GM23248 (cell line): Measurements from ENCODE around the gene SMIM34. TPM values are rescaled to one million over a fixed set of nuclear protein-coding genes. Genes with fewer than 3 reads are reported as not detected.
"Not testable (repeated sequence)": the region's sequence is repeated elsewhere in the genome, so short reads cannot be mapped to it uniquely, and the experiment has no call there.

ENCODE experiments used
- DNase-seq: peaks from one replicate; pipeline ENCODE4 v3.0.0-alpha.2; 2015
- H2AFZ ChIP-seq: fragments of 200-600 bp; sonication (generic); 2 replicates; pipeline ENCODE4 v1.6.1; 2016; ENCODE audit warnings: antibody characterized with exemption
- H3F3A ChIP-seq: fragments of 200-600 bp; sonication (generic); 2 replicates; pipeline ENCODE4 v1.6.1; 2016; ENCODE audit warnings: mild to moderate bottlenecking, antibody characterized with exemption, mixed run types; ENCODE audit not compliant: insufficient read depth
- H3K27ac ChIP-seq: fragments of 200-600 bp; sonication (generic); 2 replicates; pipeline ENCODE4 v1.5.1; 2016; ENCODE audit warnings: mild to moderate bottlenecking
- H3K27me3 ChIP-seq: fragments of 200-600 bp; sonication (generic); replicated peaks from 2 replicates; pipeline ENCODE4 v1.6.1; 2016; ENCODE audit warnings: mild to moderate bottlenecking; ENCODE audit not compliant: insufficient read depth
- H3K36me3 ChIP-seq: fragments of 200-600 bp; sonication (generic); 2 replicates; pipeline ENCODE4 v1.6.1; 2016; ENCODE audit warnings: low read depth, mild to moderate bottlenecking
- H3K4me1 ChIP-seq: fragments of 200-600 bp; sonication (generic); 2 replicates; pipeline ENCODE4 v1.6.1; 2016; ENCODE audit warnings: mild to moderate bottlenecking; ENCODE audit not compliant: insufficient read depth
- H3K4me2 ChIP-seq: fragments of 200-600 bp; sonication (generic); one replicate; pipeline ENCODE4 v1.6.1; 2016; ENCODE audit warnings: mild to moderate bottlenecking; ENCODE audit not compliant: unreplicated experiment
- H3K4me3 ChIP-seq: fragments of 200-600 bp; sonication (generic); 2 replicates; pipeline ENCODE4 v1.5.1; 2016; ENCODE audit warnings: mild to moderate bottlenecking
- H3K79me2 ChIP-seq: fragments of 200-600 bp; sonication (generic); 2 replicates; pipeline ENCODE4 v1.6.1; 2016; ENCODE audit warnings: mild to moderate bottlenecking; ENCODE audit not compliant: insufficient read depth
- H3K9ac ChIP-seq: fragments of 200-600 bp; sonication (generic); 2 replicates; pipeline ENCODE4 v1.6.1; 2016; ENCODE audit warnings: mild to moderate bottlenecking
- H3K9me2 ChIP-seq: fragments of 200-600 bp; sonication (generic); 2 replicates; pipeline ENCODE4 v1.6.1; 2016; ENCODE audit warnings: mixed run types, mild to moderate bottlenecking, moderate library complexity; ENCODE audit not compliant: insufficient read depth
- H3K9me3 ChIP-seq: fragments of 200-600 bp; sonication (generic); one replicate; pipeline ENCODE4 v1.6.1; 2017; ENCODE audit warnings: low read depth
- H4K20me1 ChIP-seq: fragments of 200-600 bp; sonication (generic); 2 replicates; pipeline ENCODE4 v1.6.0; 2016; ENCODE audit not compliant: insufficient read depth
- WGBS, 2 experiments: methylation state at CpG; one replicate each; pipeline ENCODE4 v1.1.6; 2015 to 2017; ENCODE audit warnings: low lambda C conversion rate in 2 of 2, low coverage in 1 of 2; ENCODE audit errors: missing lambda C conversion rate in 2 of 2; 5-methylcytosine and 5-hydroxymethylcytosine counted together
- in situ Hi-C: fragments of 300-500 bp; cut with MboI; formaldehyde crosslinking; loops from 2 replicates; pipeline ENCODE4 v1.15.0; 2020
- polyA plus RNA-seq: library from polyadenylated mRNA; unstranded; fragments of >200 nt; fragmentation: Nextera tagmentation; extraction: Ambion mirVana; gene quantifications from 2 replicates; pipeline ENCODE4 v1.2.1, GENCODE V29; 2016
- total RNA-seq: library from RNA; depleted of rRNA; stranded (reverse); fragments of >200 nt; shearing (Covaris generic); gene quantifications from 2 replicates; pipeline ENCODE4 v1.2.3, GENCODE V29; 2014

SMIM34 gene
- total and polyA plus RNA-seq, 2 experiments from 2014 or later: not detected

DNA sequence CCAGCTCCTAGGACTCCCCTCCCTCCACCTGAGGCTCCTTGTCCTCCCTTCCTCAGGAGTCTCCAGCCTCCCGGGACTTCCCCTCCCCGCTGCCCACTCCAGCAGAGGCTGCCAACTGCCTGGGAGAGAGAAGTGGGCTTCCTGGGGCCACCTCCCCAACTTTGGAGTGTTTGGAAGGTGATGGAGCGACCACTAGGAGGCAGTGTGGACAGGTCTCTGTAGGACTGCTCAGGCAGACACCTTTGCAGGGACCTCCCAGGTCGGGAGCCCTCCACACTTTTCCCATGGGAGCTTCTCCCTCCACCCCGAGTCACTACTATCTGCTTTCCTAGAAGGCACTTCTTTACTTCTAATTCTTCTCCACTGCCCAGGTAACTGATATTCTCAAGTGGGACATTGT lies 19.0 kb downstream of the SMIM34 start:
- H3K4me3 ChIP-seq, H3K4me2 ChIP-seq, H3K4me1 ChIP-seq, in situ Hi-C loops, H3K36me3 ChIP-seq, H2AFZ ChIP-seq, H3K27ac ChIP-seq, H3K9ac ChIP-seq, H3K27me3 ChIP-seq, H3K79me2 ChIP-seq, H3F3A ChIP-seq, H4K20me1 ChIP-seq, H3K9me2 ChIP-seq, H3K9me3 ChIP-seq, DNase-seq: not testable (repeated sequence)
- no CpG with 5 or more reads among the region's 5 CpGs for WGBS, 2 experiments

DNA sequence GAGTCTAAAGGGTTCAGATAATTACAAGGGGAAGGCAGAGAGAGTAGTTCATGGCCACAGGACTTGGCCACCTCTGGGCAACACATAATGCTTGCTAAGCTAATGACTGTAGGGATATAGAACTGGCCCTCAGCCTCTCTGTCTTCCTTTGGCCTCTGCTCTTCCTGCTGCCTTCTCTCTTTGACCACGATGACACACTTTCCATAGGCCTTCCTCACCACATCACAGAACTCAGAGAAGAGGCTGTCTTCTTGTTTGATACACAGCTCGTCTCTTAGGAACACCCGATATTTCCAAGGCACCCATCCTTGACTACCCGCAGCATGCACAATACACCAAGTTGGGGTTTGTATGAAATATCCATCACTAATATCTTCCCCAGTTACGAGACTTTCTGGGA lies 23.2 kb downstream of the SMIM34 start:
- DNase-seq, H2AFZ ChIP-seq, H3K79me2 ChIP-seq, H3K9ac ChIP-seq, in situ Hi-C loops, H3K9me2 ChIP-seq, H3K9me3 ChIP-seq, H3K27me3 ChIP-seq, H3K4me2 ChIP-seq, H4K20me1 ChIP-seq, H3F3A ChIP-seq, H3K4me1 ChIP-seq, H3K36me3 ChIP-seq, H3K4me3 ChIP-seq, H3K27ac ChIP-seq: not testable (repeated sequence)
- WGBS, 2 experiments: no CpG with 5 or more reads among the region's 5 CpGs

DNA sequence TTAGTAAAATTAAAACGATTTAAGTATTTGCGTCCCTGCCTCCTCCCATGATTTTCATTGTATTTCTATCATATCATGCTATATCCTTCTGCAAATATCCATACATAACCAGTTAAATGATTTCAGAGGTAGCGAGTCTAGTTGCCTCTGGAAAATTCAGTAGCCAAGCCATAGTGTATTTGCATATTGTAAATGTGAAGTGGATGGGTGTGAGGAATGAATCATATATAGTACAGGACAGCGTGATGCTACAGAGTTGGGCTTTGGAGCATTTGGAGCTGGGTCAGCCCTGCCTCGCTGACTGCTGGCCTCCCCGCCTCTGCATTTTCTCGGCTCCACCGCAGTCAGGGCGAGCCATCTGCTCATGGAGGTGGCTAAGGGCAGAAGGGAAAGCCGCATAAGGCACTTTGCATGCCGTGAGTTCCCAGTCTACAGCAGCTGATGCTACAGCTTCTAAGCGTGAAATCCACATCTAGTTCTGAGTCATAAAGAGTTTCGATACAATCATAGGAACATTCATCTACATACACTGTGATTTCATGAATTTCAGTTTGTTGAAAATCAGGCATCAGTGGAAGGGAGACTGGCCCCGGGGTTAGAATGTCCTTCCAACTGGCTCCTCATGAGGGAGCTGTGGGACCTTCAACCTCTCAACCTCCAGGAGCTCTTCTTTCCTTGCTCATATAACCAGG lies 39.9 kb downstream of the SMIM34 start:
- in situ Hi-C loops, H3K4me2 ChIP-seq, H3K27me3 ChIP-seq, H3K9me3 ChIP-seq, H3K4me3 ChIP-seq, H2AFZ ChIP-seq, DNase-seq, H3K36me3 ChIP-seq, H3K9me2 ChIP-seq, H3K79me2 ChIP-seq, H3F3A ChIP-seq, H3K27ac ChIP-seq, H4K20me1 ChIP-seq, H3K9ac ChIP-seq, H3K4me1 ChIP-seq: not testable (repeated sequence)
- WGBS, 2 experiments: no CpG with 5 or more reads among the region's 14 CpGs

DNA sequence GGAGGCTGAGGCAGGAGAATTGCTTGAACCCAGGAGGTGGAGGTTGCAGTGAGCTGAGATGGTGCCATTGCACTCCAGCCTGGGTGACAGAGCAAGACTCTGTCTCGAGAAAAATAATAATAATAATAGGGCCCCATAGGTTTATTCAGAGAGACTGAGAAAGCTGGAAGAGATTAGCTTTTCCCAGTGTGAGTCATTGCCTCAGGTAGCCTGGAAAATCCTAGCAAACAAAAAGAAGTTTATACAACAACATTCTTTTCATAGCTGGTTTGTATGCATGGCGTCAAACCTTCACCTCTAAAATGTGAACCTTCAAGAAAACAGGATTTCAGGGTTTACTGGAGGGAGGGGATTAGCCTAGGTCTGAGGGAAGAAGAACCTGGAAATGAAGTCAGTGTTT lies 40.6 kb downstream of the SMIM34 start:
- H3K4me3 ChIP-seq, H4K20me1 ChIP-seq, H3K27me3 ChIP-seq, H3K9me2 ChIP-seq, H3K79me2 ChIP-seq, H3K27ac ChIP-seq, H3F3A ChIP-seq, H3K36me3 ChIP-seq, in situ Hi-C loops, H3K4me1 ChIP-seq, H2AFZ ChIP-seq, DNase-seq, H3K9ac ChIP-seq, H3K4me2 ChIP-seq, H3K9me3 ChIP-seq: not testable (repeated sequence)
- WGBS, 2 experiments: no CpG with 5 or more reads among the region's 2 CpGs

DNA sequence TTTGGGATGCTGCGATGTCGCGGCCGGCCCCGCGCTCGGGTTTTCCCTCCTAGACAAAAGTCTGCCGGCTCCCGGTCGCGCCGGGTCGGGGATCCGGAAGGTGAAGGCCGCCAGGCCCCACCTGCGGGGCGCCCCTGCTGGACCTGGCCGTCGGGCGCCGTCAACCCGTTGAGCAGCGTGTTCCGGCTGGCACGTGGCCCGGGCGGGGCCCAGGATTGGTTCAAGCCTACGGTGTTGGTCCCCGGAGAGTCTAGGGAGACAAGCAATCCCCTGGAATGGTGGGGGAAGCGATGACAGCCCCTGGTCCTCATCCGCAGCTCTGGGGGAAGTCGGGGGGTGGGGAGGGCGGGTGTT lies 48.2 kb downstream of the SMIM34 start:
- WGBS, 2 experiments: no CpG with 5 or more reads among the region's 33 CpGs
- DNase-seq, H3K9me2 ChIP-seq, H3K4me3 ChIP-seq, in situ Hi-C loops, H3K9ac ChIP-seq, H2AFZ ChIP-seq, H3K4me1 ChIP-seq, H3K4me2 ChIP-seq, H4K20me1 ChIP-seq, H3K36me3 ChIP-seq, H3K79me2 ChIP-seq, H3K27ac ChIP-seq, H3F3A ChIP-seq, H3K27me3 ChIP-seq, H3K9me3 ChIP-seq: not testable (repeated sequence)

DNA sequence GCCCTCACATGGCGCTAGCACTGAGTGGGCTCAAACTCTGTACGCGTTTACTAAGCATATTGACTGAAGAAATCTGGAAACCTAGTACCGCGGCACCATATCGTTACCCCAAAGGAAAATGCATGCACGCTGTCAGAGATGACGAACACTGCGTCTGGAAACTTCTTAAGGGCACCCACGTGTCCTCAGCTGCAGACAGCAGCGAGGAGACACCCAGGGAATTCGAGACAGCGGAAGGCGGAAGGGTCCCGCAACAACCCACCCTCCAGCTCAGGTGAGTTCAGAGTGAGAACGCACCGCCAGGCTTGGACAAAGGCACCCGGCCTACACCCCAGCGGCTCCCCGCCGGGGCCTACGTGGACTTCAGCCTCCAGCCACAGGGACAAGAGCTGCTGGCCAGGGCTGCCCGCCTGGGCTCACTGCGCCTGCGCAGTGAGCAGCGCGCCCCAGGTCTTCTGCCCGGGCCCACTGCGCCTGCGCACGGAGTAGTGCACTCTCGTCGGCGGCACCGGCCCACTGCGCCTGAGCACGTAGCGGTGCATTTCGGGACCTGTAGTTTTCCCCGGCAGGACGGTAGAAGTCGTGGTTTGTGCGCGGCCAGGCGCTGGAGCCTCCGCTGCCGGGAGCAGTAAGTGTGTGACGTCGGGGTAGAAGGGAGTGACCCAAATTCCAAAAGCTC lies 48.7 kb downstream of the SMIM34 start, which contains the start of gene SMIM11:
SMIM11 (plus strand) TSS at position 568 of the 679 bp plus-strand sequence. CDS start 3,998 bp downstream, outside the sequence.
- H3K4me2 ChIP-seq, DNase-seq, H3K27me3 ChIP-seq, H3F3A ChIP-seq, H3K27ac ChIP-seq, in situ Hi-C loops, H3K9ac ChIP-seq, H3K4me3 ChIP-seq, H2AFZ ChIP-seq, H3K9me3 ChIP-seq, H4K20me1 ChIP-seq, H3K79me2 ChIP-seq, H3K36me3 ChIP-seq, H3K4me1 ChIP-seq, H3K9me2 ChIP-seq: not testable (repeated sequence)
- WGBS, 2 experiments: no CpG with 5 or more reads among the region's 49 CpGs

DNA sequence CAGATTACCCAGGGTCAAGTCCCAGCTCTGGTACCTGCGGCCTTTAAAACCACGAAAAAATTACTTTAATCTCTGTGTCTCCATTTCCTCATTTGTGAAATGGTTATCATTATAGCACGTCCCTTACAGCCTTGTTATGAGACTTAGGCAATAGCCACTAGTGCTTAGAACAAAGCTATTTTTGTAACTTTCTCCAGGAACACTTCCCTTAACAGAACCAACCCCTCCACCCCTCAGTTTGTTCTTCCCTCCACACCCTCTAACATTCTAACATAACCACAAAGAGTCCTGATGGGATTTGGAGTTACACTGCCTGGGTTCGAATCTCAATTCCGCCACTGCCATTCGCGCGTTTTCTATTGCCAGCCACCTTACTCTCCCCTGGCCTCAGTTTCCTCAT lies 49.3 kb downstream of the SMIM34 start:
- H3K4me2 ChIP-seq, in situ Hi-C loops: not testable (repeated sequence)

More for the DNA sequence above, 49.3 kb downstream of the SMIM34 start:
- WGBS, 2 experiments: no CpG with 5 or more reads among the region's 8 CpGs
- not testable (repeated sequence) for H2AFZ ChIP-seq, H3K4me3 ChIP-seq, H3K79me2 ChIP-seq, DNase-seq, H3K27ac ChIP-seq, H3K36me3 ChIP-seq, H3K9me2 ChIP-seq, H4K20me1 ChIP-seq, H3K9ac ChIP-seq, H3K4me1 ChIP-seq, H3K9me3 ChIP-seq, H3K27me3 ChIP-seq, H3F3A ChIP-seq
